NCI-H82 treated with DMSO at 0.1 percent for 48 hours (cell line): Measurements from ENCODE around the gene ZG16.

Experiments used
- DNase-seq: peaks from one replicate; lab custom pipeline; 2025; ENCODE audit not compliant: unreplicated experiment; lab: John Stamatoyannopoulos, UW

ZG16 gene

DNA sequence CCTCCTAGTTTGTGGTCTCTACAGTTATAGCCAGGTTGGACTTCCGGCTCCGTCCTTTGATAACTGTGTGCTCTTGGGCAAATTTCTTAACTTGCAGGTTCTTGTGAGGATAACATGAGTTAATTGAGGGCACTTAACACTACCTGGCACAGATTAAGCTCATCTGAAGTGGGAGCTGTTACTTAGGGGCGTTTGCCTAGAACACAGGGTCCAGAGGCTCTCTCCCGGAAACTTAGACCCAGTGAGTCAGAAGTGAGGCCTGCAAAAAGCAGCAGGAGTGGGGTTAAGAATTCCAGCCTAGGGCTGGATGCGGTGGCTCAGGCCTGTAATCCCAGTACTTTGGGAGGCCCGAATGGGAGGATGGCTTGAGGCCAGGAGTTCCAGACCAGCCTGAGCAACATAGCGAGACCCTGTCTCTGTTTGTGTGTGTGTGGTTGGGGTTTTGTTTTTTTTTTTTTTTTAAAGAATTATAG, 43.6 kb downstream of the ZG16 start:
- no peak for DNase-seq

DNA sequence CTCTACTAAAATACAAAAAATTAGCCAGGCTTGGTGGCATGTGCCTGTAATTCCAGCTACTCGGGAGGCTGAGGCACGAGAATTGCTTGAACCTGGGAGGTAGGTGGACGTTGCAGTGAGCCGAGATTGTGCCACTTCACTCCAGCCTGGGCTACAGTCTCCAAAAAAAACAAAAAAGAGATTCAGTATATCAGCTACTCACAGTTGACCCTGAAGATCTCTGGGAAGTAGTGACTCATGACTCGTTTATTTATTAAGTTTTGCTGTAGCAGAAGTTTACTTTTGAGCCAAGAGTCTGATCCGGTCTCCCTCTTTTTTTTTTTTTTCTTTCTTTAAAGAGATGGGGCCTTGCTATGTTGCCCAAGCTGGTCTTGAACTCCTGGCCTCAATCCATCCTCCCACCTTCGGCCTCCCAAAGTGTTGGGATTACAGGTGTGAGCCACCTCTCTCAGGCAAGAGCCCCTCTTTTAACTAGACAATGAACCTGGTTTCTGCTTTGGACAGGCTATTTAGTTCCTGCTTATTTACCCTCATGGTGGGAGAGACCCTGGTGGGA, 46.6 kb downstream of the ZG16 start:
- no peak for DNase-seq

- DNase-seq = peak; percentile 91
These were observed 47.3 kb downstream of the ZG16 start for GRCh38 chr16:29825145-29826044.

- no peak for DNase-seq
These were observed 48.3 kb downstream of the ZG16 start for GRCh38 chr16:29826342-29826695.

DNA sequence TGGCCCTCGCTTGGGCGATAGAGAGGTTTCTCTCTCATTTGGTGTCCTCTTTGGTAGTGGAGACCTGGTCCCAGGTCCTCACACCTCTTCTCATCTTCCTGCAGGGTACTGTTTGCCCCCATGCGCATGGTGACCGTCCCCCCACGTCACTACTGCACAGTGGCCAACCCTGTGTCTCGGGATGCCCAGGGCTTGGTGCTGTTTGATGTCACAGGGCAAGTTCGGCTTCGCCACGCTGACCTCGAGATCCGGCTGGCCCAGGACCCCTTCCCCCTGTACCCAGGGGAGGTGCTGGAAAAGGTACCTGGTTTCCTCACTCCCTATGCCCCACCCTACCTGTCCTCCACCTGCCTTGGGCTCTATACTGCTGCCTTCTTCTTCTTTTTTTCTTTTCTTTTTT, 52.7 kb downstream of the ZG16 start:
- no peak for DNase-seq

DNA sequence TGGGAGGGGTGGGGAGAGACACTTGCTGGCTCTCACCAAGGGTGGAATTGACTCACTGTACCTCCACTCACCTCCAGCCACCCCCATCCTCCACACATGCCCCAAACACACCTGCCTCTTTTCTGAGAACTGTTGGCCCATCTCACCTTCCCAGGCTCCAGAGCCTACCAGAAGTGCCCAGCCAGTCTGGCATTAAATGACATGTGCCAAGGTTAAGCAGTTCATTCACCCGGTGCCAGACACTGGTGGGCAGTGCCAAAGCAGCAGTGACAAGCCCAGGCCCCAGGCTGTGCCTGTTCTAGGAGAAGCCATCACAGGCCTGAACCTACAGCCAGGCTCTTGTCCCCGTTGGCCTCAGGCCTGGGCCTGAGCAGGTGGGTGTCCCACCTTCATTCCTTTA, 53.4 kb downstream of the ZG16 start:
- no peak for DNase-seq
